Superior temporal gyrus (tissue), 1 donor: ENCODE measurements around the gene POLA1.

Source experiments
- DNase-seq: peaks from one replicate; pipeline ENCODE4 v3.0.0-alpha.2; 2016; ENCODE audit errors: extremely low spot score

POLA1 gene

DNA sequence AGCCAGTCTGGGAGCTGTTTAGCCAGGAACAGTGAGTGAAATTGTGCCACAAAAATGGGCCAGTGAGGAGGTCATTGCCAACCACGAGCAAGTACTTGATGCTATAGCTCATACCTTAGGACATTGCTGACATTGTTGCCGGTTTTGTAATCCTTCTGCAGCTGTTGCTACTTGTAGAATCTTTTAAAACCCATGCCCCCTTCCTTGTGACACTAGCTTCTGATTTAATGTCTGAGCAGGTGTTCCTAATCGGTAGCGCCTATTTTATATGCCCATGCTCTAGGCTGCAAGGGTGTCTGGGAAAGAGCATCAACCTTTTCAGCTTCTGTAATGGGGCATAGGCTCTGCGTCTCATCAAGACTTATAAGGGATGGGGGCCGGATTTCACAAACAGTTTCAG lies 2.6 kb downstream of the POLA1 start:
- DNase-seq = no peak

DNA sequence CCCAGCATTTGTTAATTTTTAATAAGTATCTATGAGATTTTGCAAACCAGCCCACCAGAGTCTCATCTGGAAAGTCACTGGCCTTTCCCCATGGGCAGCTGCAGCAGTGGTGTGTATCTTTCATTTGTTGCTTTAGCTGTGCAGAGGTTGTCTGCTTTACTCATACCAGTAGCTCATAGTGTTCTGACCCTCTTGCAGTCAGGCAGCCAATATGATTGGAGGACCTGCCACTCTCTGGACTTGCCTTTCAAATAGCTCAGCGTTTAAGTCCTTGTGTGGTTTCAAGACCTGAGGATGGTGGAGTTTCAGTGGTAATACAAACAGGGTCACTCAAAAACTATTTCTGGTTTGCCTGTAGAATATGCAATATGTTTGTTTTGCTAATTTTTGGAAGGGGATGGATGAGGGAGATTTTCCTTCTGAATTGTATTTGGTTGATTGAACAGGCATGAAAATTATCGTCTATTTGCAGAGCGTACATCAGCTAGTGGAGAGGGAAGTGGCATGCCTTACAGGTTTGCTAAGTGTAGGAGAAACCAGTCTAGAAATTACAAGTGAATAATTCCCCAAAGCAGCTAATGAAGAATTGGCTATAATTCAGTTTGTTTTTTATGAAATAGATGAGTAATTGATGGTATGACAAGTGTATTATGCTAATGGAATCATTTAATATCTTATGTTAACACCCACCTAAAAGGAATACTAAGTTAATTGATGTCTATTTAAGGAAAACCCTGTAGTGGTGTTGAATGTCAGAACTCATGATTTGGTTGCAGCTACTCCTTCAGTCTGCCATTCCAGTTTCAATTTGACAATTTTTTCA lies 8.9 kb downstream of the POLA1 start:
- DNase-seq = no peak

DNA sequence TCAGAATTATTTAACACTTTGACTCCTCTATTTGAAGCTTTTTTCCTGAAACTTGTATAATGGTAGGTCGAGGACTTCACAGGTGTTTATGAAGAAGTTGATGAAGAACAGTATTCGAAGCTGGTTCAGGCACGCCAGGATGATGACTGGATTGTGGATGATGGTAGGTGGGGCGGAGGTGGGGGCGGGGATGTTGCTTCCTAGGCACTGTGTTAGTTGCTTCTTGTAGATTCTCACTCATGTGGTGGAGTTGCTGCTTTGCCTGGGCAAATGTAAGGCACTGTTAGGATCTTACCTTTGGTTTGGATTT lies 9.4 kb downstream of the POLA1 start:
- DNase-seq = no peak

DNA sequence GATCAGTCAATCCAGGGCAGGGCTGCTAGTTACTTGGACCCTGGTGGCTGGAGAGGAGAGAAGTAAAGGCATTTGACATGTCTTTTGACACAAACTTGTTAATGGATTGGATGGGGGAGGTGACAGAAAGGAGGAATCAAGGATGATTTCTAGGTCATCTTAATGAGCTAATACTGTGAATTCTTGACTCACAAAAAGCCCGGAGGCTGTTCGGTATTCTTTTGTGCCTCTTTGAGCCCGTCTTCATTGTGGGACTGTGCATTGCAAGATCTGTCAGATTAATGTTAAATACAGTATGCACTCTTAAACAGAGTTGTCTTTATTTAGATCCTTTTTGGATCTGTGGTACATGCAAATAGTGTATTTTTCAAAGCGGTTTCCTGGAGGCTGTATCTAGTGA lies 25.1 kb downstream of the POLA1 start:
- no peak for DNase-seq

DNA sequence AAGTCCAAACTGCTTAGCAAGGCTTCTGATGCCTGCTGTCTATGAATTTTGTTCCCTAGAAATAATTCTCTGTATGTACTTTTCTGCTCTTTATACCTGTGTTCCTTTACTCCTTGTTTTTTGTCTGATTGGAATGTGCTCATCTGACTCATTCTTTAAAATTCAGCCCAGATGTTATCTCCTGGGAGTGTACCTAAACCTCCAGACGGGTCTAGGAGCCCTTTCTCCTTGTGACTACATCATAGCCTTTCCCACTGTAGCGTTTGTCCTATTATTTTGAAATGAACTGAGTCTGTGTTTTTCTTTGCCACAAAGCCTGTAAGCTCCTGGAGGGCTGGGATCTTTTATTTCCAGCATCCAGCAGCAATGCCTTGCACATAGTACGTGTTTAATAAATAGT lies 26.3 kb downstream of the POLA1 start:
- no peak for DNase-seq

DNA sequence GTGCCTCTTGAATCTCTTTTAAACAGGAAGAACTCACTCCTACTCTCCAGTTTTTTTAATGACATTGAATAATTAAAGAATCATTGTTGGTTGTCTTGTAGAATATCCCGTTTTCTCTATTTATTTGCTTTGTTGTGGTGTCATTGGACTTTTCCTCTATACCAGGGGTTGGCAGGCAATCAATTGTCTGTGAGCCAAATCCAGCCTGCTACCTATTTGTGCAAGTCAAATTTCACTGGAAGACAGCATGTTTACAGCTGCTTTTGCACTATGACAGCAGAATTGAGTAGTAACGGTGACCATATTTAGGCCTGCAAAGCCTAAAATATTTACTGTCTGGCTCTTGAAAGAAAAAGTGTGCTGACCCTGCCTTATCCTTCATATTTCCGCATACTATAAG lies 34.8 kb downstream of the POLA1 start:
- no peak for DNase-seq

DNA sequence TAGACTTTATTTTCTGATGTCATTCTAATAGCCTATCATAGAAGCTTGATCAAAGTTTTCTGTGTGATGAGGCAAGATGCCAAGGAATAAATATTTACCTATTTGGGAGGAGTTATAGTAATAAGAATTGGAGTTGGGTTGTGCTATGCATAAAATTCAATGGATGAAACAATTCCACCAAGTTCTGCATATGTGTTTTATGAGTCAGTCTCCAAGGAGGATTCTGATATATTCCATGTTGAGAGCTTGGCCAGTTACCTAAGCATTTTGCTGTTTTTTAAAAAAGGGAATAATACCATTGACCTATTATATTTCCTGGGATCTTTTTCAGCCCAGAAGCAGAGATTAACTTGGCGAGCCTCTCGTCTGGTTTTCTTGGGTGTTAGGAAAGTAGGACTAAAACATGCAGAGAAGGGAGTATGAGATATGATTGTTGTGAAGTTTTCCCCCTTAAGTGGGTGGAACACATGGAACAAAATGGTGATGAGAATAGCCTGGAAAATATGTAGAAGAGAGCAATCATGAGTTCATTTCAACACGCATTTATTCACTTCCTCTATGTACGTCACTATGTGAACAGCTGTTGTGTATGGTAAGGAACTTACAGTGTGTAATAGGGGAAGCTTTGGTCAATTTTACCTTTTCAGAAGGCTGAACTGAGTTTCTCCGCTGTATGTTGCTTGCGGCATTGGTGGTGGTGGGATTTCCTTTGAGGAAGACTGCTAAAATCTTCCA lies 39.2 kb downstream of the POLA1 start:
- no peak for DNase-seq

DNA sequence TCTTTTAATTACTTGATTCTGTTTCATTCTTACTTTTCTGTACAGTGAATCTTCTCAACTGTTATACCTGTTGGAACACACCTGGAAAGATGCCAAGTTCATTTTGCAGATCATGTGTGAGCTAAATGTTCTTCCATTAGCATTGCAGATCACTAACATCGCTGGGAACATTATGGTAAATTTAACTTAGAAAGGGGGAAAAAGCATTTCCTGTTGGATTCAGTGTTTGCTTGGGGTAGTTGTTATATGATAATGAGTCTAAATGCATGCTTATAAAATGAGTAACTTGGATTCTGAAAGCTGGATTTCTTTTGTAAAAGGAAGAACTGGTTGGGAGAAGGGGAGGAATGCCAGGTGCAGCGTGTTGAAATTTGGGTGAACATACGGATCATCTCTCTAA lies 47.6 kb downstream of the POLA1 start:
- no peak for DNase-seq

DNA sequence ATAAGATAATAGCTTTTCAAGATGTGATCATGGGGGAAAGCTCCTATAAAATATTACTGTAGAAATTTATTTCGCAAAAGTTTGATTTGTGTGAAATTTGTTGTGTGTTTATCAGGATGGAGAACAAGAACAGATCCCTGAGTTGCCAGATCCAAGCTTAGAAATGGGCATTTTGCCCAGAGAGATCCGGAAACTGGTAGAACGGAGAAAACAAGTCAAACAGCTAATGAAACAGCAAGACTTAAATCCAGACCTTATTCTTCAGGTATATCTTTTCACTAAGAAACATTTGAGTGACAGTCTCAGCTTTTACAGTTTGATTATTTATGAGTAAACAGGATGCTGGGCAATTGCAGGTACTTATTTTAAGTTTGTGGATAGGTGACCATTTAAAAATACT lies 54.5 kb downstream of the POLA1 start:
- DNase-seq = no peak

DNA sequence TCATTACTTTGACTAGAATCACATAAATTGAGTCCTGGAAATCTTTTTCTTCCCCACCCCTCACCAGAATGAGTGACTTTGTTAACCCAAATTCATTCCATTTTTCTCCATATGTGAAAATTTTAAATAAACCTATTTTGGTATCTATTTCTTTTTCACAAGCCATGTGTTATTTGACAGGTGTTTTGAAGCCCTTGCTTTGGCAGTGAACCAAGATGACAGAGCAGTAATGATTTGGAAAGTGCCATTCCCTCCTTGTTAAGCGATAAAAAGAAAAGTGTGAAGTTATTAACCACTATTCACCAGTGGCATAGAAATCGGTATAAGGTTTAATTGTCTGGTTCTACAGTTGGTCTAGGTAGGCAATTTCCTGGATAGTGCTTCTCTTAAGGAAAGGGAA lies 66.1 kb downstream of the POLA1 start:
- no peak for DNase-seq

DNA sequence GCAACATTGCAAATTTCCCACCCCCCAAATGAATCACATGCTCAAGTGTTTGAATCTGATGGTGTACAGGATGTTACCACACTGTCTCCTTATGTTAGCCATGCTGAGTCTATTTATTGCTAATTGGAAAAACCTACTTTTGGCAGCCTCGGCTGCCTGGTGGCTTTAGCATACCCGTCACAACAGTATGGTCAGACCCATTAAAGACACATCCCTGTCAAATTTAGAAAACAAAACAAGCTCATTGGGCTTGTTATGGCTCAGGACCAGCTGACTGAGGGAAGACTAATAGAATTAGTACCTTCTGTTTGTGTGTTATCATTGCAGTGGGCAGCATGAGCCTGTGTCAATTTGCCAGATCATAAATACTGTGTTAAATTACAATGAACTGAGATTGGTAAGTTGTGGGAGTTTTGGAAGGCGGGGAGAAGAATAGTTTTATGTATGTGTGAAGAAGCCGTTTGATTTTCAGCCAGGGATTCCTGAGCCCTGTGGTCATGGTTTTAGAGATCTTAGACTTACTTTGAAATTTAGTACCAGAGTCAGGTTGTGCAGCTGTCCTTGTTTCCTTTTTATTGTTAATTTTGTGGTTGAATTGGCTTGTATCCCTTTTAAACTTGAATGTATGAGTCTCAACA lies 66.8 kb downstream of the POLA1 start:
- DNase-seq = no peak

DNA sequence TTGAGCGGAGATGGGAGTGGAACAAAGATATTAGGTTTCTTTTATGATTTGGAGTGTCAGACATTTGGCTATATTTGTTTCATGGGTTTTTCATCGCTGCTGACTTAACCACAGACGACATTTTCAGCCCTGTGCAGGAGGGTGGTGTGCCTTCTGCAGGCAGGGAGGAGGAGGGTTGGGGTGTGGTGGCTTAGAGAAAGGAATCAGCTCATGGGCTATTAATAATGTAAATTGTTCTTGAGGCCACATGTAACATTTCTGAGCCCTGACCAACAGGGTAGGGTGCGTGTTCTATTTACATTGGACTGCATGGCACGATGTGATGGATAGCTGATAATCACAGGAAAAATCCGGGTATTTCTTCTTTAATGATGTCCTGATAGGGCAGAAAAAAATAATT lies 67.6 kb downstream of the POLA1 start:
- DNase-seq = no peak

DNA sequence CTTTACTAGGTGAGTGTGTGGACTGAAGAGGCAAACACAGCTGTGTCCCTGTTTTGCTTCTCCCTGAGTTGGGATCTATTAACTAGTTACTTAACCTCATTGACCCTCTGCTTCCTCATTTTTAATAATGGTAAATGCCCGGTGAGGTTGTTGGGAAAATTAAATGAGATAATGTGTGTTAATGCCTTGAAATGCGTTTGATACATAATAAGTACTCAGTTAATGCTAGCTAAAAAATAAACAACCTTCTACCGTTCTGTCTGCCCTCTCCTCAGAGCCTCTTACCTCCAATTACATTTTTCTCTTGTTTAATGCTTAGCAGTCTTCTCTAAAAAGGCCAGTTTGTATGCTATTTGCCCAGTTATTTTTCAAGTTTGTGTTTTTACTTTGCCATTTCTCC lies 70.3 kb downstream of the POLA1 start:
- DNase-seq = no peak

DNA sequence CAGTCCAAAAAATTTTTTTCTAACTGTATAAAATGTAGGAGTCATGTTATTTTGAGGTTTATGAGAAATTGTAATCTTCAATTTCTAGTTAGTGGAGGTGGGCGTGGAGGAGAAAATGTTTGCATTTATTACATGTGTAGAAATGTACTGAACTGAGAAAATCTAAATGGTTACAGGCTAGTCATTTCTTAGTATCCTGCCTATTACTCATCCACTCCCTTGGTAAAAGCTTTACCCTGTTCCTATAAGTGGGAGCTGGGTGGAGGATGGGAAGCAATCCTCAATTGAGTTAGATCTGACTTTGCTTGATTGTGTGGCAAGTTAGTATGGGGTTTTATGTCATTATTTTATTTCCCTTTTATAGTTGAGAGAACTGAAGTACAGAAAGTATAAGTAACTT lies 73.8 kb downstream of the POLA1 start:
- DNase-seq = no peak

DNA sequence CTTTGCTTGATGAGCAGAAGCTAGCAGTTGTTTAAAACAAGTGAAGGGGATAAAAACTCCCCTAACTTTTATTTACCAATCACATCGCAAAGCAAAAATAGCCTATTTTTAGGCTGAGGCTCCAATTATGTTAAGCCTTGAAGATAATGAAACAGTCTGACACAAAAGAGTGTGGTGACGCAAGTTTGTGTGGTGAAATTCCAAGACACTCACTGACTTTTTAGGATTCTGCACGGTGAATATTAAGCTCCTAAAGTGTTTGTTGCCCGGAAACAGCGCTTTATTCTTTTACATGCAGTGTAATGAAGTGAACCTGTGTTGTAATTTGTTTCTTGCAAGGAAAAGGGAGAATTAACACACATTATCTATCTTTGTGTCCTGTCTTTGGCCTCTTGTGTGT lies 74.8 kb downstream of the POLA1 start:
- no peak for DNase-seq

DNA sequence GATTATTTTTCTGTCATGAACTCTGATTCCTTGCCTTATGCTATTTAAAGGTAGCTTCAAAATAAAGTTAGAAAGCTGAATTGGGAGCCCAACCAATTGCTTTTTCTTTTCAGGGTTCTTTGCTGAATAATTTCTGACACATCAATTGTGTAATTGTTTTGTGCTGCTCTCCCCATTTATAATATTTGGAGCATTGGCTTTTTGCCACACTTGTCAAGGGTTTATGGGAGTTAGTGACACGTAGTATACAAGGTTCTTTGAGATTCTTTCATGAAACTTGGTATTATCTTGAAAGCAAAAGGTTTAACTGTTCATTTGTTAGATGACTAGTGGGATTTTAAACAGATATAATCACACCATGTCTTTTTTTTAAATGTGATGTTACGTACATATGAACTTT lies 80.9 kb downstream of the POLA1 start:
- DNase-seq = no peak

DNA sequence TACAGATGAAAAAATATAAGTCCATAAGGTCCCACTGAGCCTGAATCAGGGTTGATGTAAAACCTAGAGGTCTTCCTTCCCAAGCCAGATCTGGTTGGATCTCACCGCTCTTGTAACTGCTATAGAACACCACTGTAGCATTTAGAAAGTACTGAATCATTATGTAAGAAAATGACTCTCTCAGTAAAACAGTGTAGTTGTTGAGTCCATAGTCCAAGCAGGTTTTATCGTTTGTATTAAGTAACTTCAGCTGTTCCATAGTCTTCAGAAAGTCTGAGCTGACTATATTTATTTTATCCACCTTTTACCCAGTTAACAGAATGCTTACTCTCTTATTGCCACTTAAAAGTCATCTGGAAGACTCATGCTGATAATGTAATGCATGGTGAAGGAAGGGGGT lies 82.2 kb downstream of the POLA1 start:
- no peak for DNase-seq

DNA sequence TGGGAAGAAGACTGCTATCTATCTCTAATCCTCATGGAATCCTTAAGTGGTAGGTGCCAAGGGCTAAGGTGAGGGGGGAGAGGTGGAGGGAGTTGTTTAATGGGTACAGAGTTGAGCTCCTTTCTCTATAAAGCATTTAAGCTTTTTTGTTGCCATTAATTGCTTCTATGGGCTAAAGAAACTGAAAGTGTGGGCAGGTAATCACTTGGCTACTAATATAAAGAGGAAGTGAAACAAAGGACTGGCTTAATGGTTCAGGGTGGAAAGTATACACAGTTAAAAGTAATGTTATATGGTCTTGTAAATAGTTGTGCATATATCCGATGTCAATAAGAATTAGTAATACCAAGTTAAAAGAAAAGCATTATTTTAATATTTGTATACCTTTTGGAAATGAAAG lies 83.9 kb downstream of the POLA1 start:
- DNase-seq = no peak

DNA sequence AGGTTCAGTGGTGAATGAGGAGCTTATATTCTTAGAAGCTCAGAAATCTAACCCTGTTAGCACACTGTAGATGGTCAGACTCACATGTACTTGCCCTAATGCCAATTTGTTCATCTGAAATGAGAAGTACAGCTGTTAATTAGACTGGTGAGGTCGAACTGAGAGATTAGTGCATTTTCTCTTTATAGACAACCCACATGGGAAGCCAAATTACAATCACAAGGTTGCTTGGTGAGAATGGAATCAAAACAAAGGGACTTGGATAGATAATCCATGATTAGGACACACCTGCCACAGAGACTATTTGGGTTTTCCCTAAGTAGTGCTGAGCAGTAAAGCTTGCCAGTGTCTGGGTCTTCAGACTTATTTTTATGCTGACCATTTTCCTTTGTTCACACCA lies 88.3 kb downstream of the POLA1 start:
- no peak for DNase-seq

DNA sequence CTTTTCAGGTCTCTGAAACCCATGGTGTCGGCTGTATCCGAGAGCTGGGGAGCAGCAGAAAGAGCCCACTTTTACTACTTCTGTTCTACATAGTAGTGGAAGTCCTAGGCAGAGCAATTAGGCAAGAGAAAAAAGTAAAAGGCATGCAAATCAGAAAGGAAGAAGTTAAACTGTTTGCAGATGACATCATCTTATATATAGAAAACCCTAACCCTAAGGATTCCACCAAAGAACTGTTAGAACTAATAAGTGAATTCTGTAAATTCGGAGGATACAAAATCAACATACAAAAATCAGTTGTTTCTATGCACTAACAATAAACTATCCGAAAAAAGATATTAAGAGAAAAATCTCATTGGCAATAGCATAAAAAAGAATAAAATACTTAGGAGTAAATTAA lies 95.3 kb downstream of the POLA1 start:
- no peak for DNase-seq

DNA sequence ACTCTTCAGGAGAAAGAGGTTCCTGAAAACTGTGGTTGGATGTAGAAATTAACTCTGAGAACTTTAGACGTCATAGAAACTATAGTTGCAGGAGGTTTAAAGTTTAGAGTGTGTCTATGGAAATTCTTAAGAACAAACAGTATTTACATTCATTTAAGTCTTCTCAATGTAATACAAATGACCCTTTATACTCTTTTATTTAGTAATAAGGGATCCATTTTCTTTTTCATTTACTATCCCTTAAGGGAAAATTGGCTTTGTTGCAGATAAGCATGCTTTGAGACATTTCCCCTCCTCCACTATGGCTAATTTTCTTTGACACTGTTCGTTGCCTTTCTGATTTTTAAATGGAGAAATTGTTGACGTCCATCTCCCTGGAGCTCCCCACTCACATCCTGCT lies 96.4 kb downstream of the POLA1 start:
- DNase-seq = no peak

DNA sequence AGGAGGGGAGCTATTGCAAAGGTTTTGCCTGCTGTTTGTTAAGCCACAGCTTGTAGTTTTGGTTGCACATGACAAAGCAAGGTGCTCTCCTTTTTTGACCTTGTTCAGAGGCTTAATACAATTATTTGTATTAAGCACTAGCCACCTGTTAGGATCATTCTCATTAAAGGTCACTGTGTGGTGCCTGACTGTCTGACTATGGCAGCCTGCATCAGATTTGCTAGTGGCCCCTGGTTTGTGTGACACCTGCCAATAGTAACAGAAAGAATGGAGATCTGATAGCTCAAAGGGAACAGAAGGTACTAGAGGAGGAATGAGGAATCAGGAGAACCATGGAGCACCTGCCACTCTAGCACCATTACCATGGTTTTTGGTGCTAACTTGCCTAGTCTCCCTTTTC lies 102.5 kb downstream of the POLA1 start:
- DNase-seq = no peak

DNA sequence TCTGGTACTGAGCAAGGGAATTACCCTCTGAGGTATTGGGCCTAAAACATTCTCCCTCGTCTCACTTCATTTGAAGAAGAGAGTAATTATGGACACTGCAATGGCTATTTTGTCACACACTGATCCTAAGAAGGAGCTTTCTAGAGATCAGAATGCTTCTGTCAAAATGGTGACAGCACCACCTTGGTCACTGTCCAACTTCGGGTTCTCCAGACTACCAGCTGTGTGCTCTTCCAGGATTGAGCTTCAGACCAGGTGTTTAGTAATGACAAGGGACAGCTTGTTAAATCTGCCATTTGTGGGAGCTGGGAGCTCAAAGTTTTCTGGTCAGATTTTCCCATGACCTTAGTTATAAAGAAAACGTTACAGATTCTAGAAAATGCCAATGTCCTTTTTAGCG lies 105.4 kb downstream of the POLA1 start:
- no peak for DNase-seq
